Activated gamma-delta T cell treated with anti-CD3 and anti-CD28 coated beads, Interleukin-2, amount 50 U/mL, for 16 hours (primary cell): ENCODE data around the gene ARHGAP6.
"Not testable (repeated sequence)": the region's sequence is repeated elsewhere in the genome, so short reads cannot be mapped to it uniquely, and the experiment has no call there.

Experiments used
- DNase-seq: peaks from one replicate; pipeline ENCODE4 v3.0.0-alpha.2; 2020; ENCODE audit warnings: low read depth

Gene ARHGAP6

DNA sequence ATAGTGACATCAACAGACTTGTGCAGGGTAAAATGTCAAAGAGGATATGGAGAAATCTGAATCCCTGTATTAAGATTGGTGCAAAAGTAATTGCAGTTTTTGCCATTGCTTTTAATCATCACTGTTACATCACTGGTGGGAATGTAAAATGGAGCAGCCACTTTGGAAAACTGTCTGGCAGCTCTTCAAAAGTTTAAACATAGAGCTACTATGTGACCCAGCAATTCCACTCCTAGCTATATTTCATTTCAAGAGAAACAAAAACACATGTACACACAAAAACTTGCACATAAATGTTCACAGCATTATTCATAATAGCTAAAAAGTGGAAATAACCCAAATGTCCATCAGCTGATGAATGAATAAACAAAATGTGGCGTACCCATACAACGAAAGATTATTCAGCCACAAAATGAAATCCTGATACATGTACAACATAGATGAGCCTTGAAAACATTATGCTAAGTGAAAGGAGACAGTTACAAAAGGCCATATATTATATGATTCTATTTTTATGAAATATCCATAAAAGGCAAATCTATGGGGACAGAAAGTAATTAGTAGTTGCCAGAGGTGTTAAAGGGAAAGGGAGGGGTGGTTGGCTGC lies 266.1 kb downstream of the ARHGAP6 start:
- no peak for DNase-seq

GRCh38 chrX:11398785-11399184 lies 266.9 kb downstream of the ARHGAP6 start:
- no peak for DNase-seq

DNA sequence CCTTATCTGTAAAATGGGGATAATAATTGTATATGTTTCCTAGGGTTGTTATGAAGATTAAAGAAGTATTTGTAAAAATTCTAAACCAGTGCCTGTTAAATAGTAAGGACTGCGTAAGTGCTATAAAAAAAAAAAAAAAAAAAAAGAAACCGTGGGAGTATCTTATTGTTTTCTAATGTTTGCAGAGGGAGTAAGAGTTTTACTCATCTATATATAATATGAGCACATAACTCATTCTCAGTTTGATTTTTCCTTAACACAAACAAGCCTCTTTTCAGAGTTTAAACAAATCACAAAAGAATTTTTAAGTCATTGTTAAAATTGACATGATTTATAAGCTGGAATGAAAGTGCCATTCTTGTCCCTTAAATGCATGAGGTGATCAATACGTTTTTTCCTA lies 267.6 kb downstream of the ARHGAP6 start:
- DNase-seq, result no peak

DNA sequence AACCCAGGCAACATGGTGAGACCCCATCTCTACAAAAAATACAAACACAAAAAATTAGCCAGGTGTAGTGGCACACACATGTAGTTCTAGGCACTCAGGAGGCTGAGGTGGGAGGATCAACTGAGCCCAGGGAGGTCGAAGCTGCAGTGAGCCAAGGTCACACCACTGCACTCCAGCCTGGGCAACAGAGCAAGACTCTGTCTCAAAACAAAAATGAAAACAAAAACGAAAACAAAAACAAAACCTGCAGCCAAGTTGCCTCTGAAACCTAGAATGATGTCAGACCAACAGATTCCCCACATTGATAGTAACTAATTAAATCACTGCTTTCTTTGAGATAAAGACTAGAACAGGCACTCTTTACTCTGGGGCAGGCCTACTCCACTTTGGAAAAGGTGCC lies 268.0 kb downstream of the ARHGAP6 start:
- no peak for DNase-seq

- no peak for DNase-seq
Observed at GRCh38 chrX:11395859-11396258, 269.9 kb downstream of the ARHGAP6 start.

- no peak for DNase-seq
Observed at GRCh38 chrX:11393949-11394654, 271.6 kb downstream of the ARHGAP6 start.

DNA sequence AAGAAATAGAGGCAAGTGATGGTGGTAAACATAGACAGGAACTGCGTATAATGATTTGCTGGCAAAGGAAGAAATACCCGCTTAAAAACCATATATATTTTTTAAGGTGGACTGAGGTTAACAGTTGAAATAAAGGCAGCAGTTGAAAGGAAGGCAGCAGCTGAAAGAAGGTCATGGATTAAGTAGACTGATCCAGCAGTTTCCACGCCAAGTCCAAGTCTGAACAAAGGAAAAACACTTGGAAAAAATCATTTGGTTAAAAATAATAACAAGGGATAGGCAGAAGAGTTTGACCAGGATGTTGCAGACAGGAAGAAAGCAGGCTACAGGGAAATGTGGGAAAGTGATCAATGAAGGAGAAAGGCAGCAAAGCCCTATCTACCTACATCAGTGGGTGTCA lies 278.9 kb downstream of the ARHGAP6 start:
- no peak for DNase-seq

GRCh38 chrX:11386001-11386523 lies 279.7 kb downstream of the ARHGAP6 start:
- no peak for DNase-seq

DNA sequence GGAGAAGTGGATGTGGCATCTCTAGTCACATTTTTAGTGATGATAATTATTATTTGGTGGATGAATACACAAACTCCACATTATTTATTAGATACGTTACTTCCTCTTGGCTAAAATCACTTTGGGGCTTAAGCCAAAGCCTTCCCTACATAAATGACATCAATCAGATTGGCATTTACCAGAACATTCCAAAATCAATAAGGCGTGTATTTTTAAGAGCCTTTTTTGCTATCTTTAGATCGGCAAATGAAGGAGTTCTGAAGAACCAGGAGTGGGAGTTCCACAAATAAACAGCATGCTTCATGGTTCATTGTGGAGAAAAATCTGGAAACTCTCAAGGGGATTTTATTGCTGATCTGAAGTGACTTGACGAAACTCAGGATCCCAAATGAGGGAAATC lies 282.8 kb downstream of the ARHGAP6 start:
- DNase-seq, result no peak

DNA sequence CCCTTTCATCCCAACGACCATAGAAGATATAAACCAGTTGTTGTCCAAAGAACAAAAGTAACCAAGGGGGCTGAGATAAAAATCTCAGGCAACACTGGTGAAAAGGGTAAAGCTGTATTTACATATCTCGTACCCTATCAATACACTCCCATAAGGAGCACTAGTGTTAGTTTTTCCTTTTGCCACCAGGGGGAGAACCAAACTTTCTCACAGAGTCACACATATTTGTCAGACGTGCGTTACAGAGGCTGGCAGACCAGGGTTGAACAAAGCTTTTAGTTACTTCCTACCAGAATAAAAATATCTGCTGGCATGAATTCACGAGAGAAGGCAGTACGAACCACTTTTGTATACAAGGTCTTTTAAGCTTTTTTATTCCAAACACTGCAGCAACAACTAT lies 284.3 kb downstream of the ARHGAP6 start:
- no peak for DNase-seq

DNA sequence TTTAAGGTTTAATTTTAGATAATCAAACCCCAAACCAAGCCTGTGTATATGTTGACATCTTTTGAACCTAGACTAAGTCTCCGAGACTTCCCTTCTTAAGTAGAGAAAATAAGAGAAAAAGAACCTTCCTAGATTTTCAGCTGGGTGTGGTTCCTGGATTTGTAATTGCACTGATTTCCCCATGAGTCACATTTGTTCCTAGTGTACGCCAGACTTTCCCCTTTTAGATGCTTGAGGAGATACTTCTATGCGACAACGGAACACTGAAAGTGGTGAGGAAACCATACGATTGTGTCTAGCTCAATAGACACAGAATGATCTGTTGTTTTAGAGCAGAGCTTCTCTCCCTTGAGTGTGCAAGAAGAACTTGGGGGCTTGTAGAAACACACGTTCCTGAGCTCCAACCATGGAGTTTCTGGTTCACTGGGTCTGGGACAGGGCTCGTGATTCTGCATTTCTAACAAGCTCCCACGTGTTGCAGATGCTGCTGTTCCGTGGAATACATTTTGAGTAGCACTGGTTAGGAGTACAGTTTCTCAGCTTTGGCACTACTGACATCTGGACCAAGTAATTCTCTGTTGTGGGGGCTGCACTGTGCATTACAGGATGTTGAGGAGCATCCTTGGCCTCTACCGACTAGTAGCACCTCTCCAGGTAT lies 285.4 kb downstream of the ARHGAP6 start:
- no peak for DNase-seq

- DNase-seq, result no peak
Observed at GRCh38 chrX:11376163-11376562, 289.6 kb downstream of the ARHGAP6 start.

DNA sequence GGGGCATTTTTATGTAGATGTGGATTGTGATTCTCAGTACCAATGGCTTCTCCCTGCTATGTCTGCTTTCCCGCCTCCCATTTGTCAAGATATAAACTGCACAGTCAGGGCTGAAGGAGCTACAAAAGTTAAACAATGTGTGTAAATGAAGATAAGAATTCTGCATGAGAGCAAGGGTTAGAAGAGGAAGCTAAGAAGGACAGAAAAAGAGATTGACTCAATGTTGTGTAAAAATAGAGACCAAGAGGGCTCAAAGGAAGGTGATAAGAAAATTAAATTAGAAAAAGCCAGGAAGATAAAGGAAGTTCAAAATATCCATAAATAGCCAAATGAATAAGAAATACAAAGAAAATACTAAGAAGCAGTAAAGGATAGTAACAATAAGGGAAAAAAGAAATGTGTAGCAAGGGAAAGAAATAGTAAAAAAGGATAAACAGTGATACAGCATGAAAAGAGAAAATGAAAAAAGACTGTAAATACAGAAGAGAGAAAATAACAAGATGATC lies 290.1 kb downstream of the ARHGAP6 start:
- no peak for DNase-seq

DNA sequence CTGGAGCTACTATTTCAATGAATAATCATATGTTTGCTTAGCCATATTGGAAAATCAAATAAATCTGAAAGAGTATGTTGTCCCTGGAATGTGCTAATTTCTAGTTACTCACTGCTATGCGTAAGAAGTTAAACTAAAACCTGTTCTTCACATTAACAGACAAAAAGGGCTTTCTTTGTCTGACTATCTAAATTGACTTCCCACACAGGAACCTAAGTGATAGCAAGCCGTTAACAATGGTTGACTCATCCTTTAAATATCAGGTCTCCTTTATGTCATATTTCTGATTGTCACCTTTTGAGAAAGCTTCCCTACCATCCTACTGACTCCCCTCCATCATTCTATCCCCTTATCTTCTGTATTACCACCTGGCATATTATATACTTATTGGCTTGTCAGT lies 291.1 kb downstream of the ARHGAP6 start:
- DNase-seq, result no peak

DNA sequence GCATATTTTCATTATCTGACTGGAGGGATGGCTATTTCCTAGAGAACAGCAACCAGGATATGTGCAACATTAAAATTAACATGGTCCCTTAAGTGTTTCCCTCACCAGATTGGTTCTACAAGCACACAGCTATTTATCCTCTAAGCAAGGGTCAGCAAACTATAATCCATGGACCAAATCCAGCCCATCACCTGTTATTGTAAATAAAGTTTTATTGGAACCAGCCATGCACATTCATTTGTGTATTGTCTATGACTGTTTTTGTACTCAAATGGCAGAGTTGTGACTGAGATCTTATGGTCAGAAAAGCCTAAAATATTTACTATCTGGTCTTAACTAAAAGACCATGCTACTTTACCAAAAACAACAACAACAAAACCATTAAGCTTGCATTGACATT lies 294.6 kb downstream of the ARHGAP6 start:
- DNase-seq, result no peak

DNA sequence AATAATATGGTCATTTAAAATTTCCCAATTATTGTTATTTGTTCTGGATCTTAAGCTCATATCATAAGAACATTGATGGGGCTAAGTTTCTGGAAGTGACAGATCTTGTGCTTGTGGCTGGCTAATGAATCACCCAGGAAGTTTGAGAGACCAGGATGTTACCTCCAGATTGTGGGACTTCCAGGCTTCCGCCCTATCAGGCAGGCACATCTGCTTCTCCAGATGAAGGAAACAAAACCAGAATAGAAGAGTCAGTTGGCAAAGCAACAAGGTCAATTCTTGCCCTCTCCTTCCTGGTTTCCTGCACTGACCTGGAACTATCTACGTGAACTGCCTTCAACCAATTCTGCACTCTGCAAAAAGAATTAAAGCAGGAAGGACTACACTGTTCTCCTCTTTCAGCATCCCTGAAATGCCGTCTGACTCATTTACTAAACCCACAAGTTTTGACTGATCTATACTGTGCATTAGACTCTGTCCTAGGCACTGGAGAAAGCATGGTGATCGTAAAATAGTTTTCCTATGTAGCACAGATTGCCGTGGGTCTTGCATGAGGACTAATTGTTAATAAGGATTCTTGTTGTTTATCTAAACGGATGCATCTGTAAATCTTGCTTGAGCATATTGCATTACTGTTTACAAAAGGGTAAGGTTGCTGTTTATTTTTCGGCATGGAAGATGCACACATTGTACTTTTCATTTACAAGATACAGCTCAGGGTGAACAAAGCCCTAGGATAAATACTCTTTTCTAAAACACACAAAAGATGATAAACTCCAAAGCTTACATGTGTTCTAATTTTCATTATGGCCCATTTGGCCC lies 297.9 kb downstream of the ARHGAP6 start:
- DNase-seq, result no peak

DNA sequence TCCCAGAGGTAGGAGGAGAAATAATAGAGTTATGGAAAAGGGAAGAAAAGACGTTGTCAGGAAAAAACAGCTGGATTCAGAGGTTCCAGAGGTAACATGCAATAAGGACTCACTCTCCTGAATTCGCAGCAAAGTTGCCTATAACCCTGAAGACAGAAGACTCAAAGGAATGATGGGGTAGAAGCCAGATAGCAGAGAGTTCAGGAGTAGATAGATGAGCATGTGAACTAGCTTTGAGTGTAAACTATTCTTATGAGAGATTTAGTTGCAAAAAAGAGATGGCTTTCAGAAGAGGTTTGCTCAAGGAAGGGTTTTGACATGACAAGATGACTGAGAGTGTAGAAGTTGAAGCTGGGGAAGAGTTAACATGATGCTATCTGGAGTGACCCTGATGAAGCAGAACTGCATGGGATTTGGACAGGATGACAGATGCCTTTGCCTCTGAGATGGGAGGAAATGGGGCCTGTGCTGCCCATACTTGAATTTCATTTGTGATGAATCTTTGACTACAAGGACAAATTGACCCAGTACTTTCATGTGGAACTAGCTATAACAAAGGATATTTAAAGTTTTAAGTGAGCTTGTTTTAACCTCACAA lies 298.6 kb downstream of the ARHGAP6 start:
- no peak for DNase-seq

GRCh38 chrX:11365426-11365825 lies 300.3 kb downstream of the ARHGAP6 start:
- DNase-seq, result no peak

- no peak for DNase-seq
Observed at GRCh38 chrX:11364835-11365234, 300.9 kb downstream of the ARHGAP6 start.

DNA sequence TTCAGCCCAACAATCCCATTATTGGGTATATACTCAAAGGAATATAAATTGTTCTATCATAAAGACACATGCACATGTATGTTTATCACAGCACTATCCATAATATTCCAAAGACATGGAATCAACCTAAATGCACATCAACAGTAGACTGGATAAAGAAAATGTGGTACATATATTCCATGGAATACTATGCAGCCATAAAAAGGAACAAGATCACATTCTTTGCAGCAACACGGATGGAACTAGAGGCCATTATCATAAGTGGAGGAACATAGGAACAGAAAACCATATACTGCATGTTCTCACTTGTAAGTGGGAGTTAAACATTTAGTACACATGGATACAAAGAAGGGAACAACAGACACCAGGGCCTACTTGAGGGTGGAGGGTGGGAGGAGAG lies 301.9 kb downstream of the ARHGAP6 start:
- not testable (repeated sequence) for DNase-seq

DNA sequence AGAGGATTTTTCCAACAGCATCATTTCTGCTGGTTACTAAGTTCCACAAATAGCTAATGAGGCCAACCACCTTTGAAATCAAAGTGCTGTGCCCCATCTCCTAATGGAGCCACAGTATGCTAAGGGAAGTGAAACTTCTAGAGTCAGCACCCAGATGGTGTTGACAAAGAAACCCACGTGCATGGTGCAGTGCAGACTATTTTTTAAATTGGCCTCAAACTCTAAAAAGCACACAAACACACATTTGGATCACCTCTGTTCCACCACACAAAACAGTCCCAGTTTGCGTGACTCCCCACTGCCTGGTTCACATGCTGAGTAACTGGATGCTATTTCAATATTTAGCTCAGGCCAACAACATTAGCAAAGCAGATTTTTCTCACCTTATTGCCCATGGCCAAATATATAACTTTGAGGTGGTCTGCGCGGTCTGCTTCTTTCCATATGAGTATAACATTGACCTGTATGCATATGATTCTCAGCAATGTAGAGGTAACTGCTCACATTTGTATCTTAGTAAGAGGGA lies 302.6 kb downstream of the ARHGAP6 start:
- no peak for DNase-seq

GRCh38 chrX:11361666-11362065 lies 304.1 kb downstream of the ARHGAP6 start:
- DNase-seq, result not testable (repeated sequence)
